HG03280 (cell line): Measurements from ENCODE around the gene NANP.

ENCODE experiments used
- ATAC-seq: cut with Tn5 transposase; IDR thresholded peaks from one replicate; pipeline ENCODE4 v1.9.1; 2021; ENCODE audit warnings: mild to moderate bottlenecking, moderate library complexity; ENCODE audit not compliant: unreplicated experiment

NANP gene

DNA sequence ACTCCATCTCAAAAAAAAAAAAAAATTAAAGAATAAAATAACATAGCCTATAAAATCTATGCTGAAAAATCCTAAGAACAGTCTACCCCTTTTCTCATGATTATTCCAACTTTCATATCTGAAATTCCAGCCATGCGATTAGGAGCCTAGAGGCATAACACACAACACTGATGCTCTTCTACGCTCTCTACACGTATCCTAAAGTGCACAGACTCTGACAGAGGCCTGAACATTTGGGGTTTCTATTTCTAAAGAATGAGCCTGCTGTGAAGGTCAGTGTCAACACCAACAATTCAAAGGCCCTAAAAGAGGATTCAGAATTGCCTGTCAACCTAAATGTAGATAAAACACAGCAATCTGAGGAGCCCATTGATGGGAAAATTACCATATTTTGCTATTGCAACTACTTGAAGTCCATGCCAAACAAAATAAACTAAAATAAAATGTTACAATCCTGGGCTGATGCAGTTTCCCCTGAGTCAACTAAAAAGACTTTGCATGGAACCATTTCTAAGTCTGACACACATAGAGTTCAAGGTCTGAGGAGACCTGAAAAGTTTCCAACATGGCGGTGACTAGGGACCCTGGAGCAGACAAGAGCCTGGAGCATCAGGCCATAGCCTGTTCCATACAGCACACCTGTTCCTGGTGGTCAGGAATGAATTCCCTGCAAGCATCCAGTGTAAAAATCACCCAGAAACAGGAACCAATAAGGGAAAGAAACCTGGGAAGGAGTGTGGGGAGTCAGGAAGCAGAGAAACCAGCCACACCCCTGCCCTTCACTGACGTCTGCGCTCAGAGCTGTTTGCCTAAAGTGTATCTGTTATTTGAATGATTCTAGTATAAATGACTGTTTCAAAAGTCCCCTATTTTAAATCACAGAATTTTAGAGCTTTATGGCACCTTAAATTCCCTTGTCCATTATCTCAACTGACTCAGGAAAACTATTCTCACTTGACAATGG, 50.2 kb downstream of the NANP start:
- ATAC-seq, result no peak

- no peak for ATAC-seq
Observed at GRCh38 chr20:25571817-25572216, 52.0 kb downstream of the NANP start.

DNA sequence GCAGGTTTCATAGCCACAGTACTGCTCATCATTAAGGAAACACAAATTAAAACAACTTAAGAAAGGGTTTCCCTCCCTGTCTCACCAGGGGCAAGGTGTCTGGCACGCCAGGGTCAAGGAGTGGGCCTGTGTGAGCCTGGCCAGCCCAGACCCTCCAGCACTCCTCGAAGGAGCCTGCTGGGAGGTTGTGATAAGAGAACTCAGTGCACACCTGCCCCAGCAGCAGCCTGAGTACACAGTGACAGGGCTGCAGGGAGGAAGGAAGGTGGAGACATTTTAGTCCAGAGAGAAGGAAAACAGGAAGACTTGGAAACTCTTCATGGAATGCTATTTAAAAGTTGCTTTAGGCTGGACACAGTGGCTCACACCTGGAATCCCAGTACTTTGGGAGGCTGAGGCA, 52.6 kb downstream of the NANP start:
- ATAC-seq, result no peak

- no peak for ATAC-seq
Observed at GRCh38 chr20:25570148-25570530, 53.7 kb downstream of the NANP start.

- ATAC-seq, result no peak
Observed at GRCh38 chr20:25567286-25567685, 56.5 kb downstream of the NANP start.

DNA sequence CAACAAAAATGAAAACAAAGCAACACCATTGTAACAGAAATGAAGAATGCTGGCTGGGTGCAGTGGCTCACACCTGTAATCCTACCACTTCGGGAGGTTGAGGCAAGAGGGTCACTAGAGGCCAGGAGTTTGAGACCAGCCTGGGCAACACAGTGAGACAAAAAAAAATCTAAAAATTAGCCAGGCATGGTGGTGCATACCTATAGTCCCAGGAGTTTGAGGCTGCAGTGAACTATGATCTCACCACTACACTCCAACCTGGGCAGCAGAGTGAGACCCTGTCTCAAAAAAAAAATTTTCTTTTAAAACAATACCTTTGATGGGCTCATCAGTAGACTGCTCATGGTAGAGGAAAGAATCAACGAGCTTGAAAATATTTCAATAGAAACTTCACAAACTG, 57.0 kb downstream of the NANP start:
- no peak for ATAC-seq

- no peak for ATAC-seq
Observed at GRCh38 chr20:25565578-25566157, 58.1 kb downstream of the NANP start.

DNA sequence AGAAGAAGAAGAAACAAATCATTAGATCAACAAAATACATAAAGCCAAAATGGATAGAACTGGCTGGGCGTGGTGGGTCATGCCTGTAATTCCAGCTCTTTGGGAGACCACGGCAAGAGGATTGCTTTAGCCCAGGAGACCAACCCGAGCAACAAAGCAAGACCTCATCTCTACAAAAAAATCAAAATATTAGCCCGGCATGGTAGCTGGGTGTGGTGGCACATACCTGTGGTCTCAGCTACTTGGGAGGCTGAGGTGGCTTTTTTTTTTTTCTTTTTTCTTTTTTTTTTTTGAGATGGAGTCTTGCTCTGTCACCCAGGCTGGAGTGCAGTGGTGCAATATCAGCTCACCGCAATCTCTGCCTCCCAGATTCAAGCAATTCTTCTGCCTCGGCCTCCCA, 59.9 kb downstream of the NANP start:
- no peak for ATAC-seq

- no peak for ATAC-seq
Observed at GRCh38 chr20:25563362-25563761, 60.5 kb downstream of the NANP start.
